SK-N-MC (cell line): ENCODE results near the gene GSTT2.

Experiments
- EZH2 ChIP-seq: fragments of 200-600 bp; sonication (generic); IDR thresholded peaks from one replicate; pipeline ENCODE4 v1.6.1; 2017; ENCODE audit warnings: antibody characterized with exemption
- POLR2AphosphoS5 ChIP-seq: IDR thresholded peaks from 2 replicates; pipeline ENCODE4 v1.6.1; 2012; ENCODE audit warnings: mild to moderate bottlenecking, low read depth, low read length, borderline replicate concordance

GRCh38 chr22:24027991-24028390, 48.1 kb downstream of the GSTT2 start:
- TF ChIP-seq POLR2AphosphoS5 (no peak), EZH2 (no peak)
